ENCODE data around the gene RSAD1. TPM values are rescaled to one million over a fixed set of nuclear protein-coding genes. Genes with fewer than 3 reads are reported as not detected.

RSAD1 gene
- total and polyA plus RNA-seq, 4 donors, result 10.8 to 22.7 (median 18.6) TPM

GRCh38 chr17:50458270-50458669, 20.4 kb upstream of the RSAD1 start:
- Histone ChIP-seq H3K27me3 (ENCODE audit: control insufficient read depth in 4 of 4, insufficient read depth in 4 of 4, low read length in 3 of 4) (no peaks in the 10 kb centered on the region), H3K36me3 (ENCODE audit: control insufficient read depth in 4 of 4, insufficient read depth in 3 of 4, low read depth in 1 of 4, low read length in 3 of 4) (no peaks in the 10 kb centered on the region), H3K4me3 (ENCODE audit: low read depth in 1 of 3, low read length in 3 of 3) (no peak overlapping the region), H3K4me1 (ENCODE audit: control insufficient read depth in 4 of 4, insufficient read depth in 4 of 4, low read length in 3 of 4) (peaks cover 7 to 33% (median 20%) of the 10 kb centered on the region in 4 donors), H3K9me3 (ENCODE audit: control insufficient read depth in 4 of 4, low read length in 3 of 4) (no peaks in the 10 kb centered on the region), H3K27ac (ENCODE audit: low read depth in 1 of 2, low read length in 2 of 2) (peak overlapping the region in 1 of 2 donors; percentile 73), H3K9ac (ENCODE audit: low read depth in 1 of 2, low read length in 2 of 2) (no peak overlapping the region)
- no peak for TF ChIP-seq JUND (IDR thresholded peaks at IDR 0.05)
- no peak for TF ChIP-seq FOXA1 (IDR thresholded peaks at IDR 0.05)
- DNase-seq (ENCODE audit: low spot score), result no peak
- 84% methylated on average over 3 of the region's 3 CpGs for WGBS

DNA sequence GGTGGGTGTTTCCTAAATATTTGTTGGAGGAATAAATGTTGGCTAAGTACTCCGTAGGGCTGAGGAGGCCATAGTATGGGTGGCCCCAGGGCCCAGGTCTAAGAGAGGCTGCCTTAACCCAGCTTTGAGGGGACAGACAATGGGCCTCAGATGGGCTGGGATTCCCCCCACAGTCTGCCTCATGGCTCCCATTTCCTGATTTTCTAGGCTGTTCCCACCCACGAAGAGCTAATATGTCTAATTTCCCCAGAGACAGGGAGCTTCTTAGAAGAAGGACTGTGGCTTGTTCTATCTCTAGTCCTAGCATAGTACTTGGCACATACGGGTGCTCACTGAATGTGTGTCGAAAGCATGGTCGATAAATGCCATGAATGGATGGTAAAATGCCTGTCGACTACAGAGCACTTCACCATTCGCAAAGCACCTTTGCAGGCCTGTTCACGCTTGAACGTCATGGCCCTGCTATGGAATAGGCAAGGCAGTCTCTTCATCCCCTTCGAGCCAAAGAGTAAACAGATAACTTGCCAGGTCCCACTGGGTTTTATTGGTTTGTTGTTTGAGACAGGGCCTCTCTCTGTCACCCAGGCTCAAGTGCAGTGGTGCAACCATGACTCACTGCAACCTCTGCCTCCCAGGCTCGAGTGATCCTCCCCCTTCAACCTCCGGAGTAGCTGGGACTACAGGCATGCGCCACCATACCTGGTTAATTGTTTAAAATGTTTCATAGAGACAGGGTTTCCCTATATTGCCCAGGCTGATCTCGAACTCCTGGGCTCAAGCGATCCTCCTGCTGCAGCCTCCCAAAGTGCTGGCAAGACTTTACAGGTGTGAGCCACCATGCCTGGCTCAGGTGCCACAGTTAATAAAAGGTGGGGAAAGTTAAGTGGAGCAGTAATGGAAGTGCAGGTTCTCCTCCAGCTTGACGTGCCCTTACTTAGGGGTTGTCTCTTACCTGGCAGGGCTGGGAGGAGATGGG, 19.7 kb upstream of the RSAD1 start:
- H3K9ac ChIP-seq (ENCODE audit: low read depth in 1 of 2, low read length in 2 of 2), result no peak overlapping the region
- no peak overlapping the region for H3K4me3 ChIP-seq (ENCODE audit: low read depth in 1 of 3, low read length in 3 of 3)
- no peak for DNase-seq (ENCODE audit: low spot score)
- H3K27ac ChIP-seq (ENCODE audit: low read depth in 1 of 2, low read length in 2 of 2), result peak overlapping the region; percentile 51 to 73
- peaks cover 0 to 3% (median 0%) of the 10 kb centered on the region in 4 donors for H3K36me3 ChIP-seq (ENCODE audit: control insufficient read depth in 4 of 4, insufficient read depth in 3 of 4, low read depth in 1 of 4, low read length in 3 of 4)
- peaks cover 7 to 40% (median 24%) of the 10 kb centered on the region in 4 donors for H3K4me1 ChIP-seq (ENCODE audit: control insufficient read depth in 4 of 4, insufficient read depth in 4 of 4, low read length in 3 of 4)
- H3K27me3 ChIP-seq (ENCODE audit: control insufficient read depth in 4 of 4, insufficient read depth in 4 of 4, low read length in 3 of 4), result no peaks in the 10 kb centered on the region
- TF ChIP-seq ATF3 (IDR thresholded peaks at IDR 0.05), result peak; percentile 97
- no peak for TF ChIP-seq EGR1 (IDR thresholded peaks at IDR 0.05; ENCODE audit: low read depth in 2 of 2)
- peak; percentile 81 for TF ChIP-seq SP1 (IDR thresholded peaks at IDR 0.05)
- peak; percentile 70 to 83 for TF ChIP-seq HNF4A (conservative IDR thresholded peaks at IDR 0.05)
- TF ChIP-seq JUND (IDR thresholded peaks at IDR 0.05), result peak; percentile 98
- peak; percentile 75 to 92 for TF ChIP-seq RXRA (IDR thresholded peaks at IDR 0.05)
- peak; percentile 54 for TF ChIP-seq REST (IDR thresholded peaks at IDR 0.05)
- peak; percentile 50 to 57 for TF ChIP-seq RAD21 (IDR thresholded peaks at IDR 0.05)
- TF ChIP-seq, protein P1, sequence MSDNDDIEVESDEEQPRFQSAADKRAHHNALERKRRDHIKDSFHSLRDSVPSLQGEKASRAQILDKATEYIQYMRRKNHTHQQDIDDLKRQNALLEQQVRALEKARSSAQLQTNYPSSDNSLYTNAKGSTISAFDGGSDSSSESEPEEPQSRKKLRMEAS (IDR thresholded peaks at IDR 0.05), result peak; percentile 84
- peak; percentile 88 for TF ChIP-seq FOXA2 (IDR thresholded peaks at IDR 0.05)
- TF ChIP-seq, protein P2, sequence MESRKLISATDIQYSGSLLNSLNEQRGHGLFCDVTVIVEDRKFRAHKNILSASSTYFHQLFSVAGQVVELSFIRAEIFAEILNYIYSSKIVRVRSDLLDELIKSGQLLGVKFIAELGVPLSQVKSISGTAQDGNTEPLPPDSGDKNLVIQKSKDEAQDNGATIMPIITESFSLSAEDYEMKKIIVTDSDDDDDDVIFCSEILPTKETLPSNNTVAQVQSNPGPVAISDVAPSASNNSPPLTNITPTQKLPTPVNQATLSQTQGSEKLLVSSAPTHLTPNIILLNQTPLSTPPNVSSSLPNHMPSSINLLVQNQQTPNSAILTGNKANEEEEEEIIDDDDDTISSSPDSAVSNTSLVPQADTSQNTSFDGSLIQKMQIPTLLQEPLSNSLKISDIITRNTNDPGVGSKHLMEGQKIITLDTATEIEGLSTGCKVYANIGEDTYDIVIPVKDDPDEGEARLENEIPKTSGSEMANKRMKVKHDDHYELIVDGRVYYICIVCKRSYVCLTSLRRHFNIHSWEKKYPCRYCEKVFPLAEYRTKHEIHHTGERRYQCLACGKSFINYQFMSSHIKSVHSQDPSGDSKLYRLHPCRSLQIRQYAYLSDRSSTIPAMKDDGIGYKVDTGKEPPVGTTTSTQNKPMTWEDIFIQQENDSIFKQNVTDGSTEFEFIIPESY (IDR thresholded peaks at IDR 0.05), result peak; percentile 80
- TF ChIP-seq GABPA (IDR thresholded peaks at IDR 0.05 in 1 of 2, conservative IDR thresholded peaks at IDR 0.05 in 1 of 2), result no peak
- TF ChIP-seq FOXA1 (IDR thresholded peaks at IDR 0.05), result peak; percentile 89
- TF ChIP-seq YY1 (IDR thresholded peaks at IDR 0.05), result peak; percentile 84
- TF ChIP-seq CTCF (IDR thresholded peaks at IDR 0.05; ENCODE audit: low read depth, low read length, missing input control), result no peak
- TF ChIP-seq TAF1 (conservative IDR thresholded peaks at IDR 0.05), result no peak
- TF ChIP-seq NR2F2 (IDR thresholded peaks at IDR 0.05), result no peak
- H3K9me3 ChIP-seq (ENCODE audit: control insufficient read depth in 4 of 4, low read length in 3 of 4), result no peaks in the 10 kb centered on the region
- WGBS, result 54% methylated on average over 16 of the region's 16 CpGs

All from liver (tissue), 9 donors.